WERI-Rb-1 (cell line): ENCODE results near the gene ZNF536.

ENCODE experiments used
- DNase-seq: peaks from one replicate; pipeline ENCODE4 v3.0.0-alpha.2; 2020
- H3K27ac ChIP-seq: fragments of 250-450 bp; sonication (Bioruptor Pico); 2 replicates; pipeline ENCODE4 v1.5.1; 2020; ENCODE audit warnings: mild to moderate bottlenecking, moderate library complexity
- H3K27me3 ChIP-seq: fragments of 250-450 bp; sonication (Bioruptor Pico); 2 replicates; pipeline ENCODE4 v1.5.1; 2021; ENCODE audit warnings: mild to moderate bottlenecking, low read depth, moderate library complexity; ENCODE audit not compliant: insufficient read depth, severe bottlenecking
- H3K36me3 ChIP-seq: fragments of 250-450 bp; sonication (Bioruptor Pico); 2 replicates; pipeline ENCODE4 v1.5.1; 2020; ENCODE audit warnings: mild to moderate bottlenecking, moderate library complexity
- H3K4me3 ChIP-seq: 2 replicates; pipeline ENCODE4 v1.5.1; 2011; ENCODE audit warnings: low read depth, mild to moderate bottlenecking, control low read depth, low read length
- H3K9me3 ChIP-seq: fragments of 250-450 bp; sonication (Bioruptor Pico); 2 replicates; pipeline ENCODE4 v1.5.1; 2021; ENCODE audit warnings: mild to moderate bottlenecking, moderate library complexity; ENCODE audit not compliant: severe bottlenecking
- CTCF ChIP-seq: IDR thresholded peaks from 2 replicates; pipeline ENCODE4 v1.5.1; 2011; ENCODE audit warnings: low read depth, mild to moderate bottlenecking, control low read depth, inconsistent platforms, low read length

ZNF536 gene

GRCh38 chr19:30547246-30547645, 175.1 kb downstream of the ZNF536 start:
- H3K9me3 ChIP-seq: no peaks in the 10 kb centered on the region
- TF ChIP-seq CTCF: no peak
- no peak overlapping the region for H3K4me3 ChIP-seq
- no peak overlapping the region for H3K27ac ChIP-seq
- DNase-seq: no peak
- H3K27me3 ChIP-seq: no peaks in the 10 kb centered on the region
- H3K36me3 ChIP-seq: no peaks in the 10 kb centered on the region

- Histone ChIP-seq H3K27me3 (no peaks in the 10 kb centered on the region), H3K4me3 (no peak overlapping the region), H3K9me3 (no peaks in the 10 kb centered on the region), H3K36me3 (no peaks in the 10 kb centered on the region), H3K27ac (no peak overlapping the region)
- TF ChIP-seq CTCF: no peak
- no peak for DNase-seq
Measured at GRCh38 chr19:30549151-30549550, 177.0 kb downstream of the ZNF536 start.

- Histone ChIP-seq H3K36me3 (no peaks in the 10 kb centered on the region), H3K27ac (peak overlapping the region; percentile 21; the same call in 1 of the 2 replicates), H3K4me3 (no peak overlapping the region), H3K27me3 (no peaks in the 10 kb centered on the region), H3K9me3 (no peaks in the 10 kb centered on the region)
- TF ChIP-seq CTCF: no peak
- DNase-seq: no peak
Measured at GRCh38 chr19:30551271-30551670, 179.1 kb downstream of the ZNF536 start.

- Histone ChIP-seq H3K9me3 (no peaks in the 10 kb centered on the region), H3K27me3 (no peaks in the 10 kb centered on the region), H3K27ac (peak overlapping the region; percentile 59), H3K4me3 (peak overlapping the region; percentile 15; the same call in 1 of the 2 replicates), H3K36me3 (no peaks in the 10 kb centered on the region)
- TF ChIP-seq CTCF: no peak
- DNase-seq: peak; percentile 69
Measured at GRCh38 chr19:30552593-30552992, 180.4 kb downstream of the ZNF536 start.

- TF ChIP-seq CTCF: no peak
- Histone ChIP-seq H3K27ac (no peak overlapping the region), H3K27me3 (no peaks in the 10 kb centered on the region), H3K4me3 (no peak overlapping the region), H3K9me3 (no peaks in the 10 kb centered on the region), H3K36me3 (no peaks in the 10 kb centered on the region)
- DNase-seq: no peak
Measured at GRCh38 chr19:30555075-30555790, 183.0 kb downstream of the ZNF536 start.

- Histone ChIP-seq H3K4me3 (no peak overlapping the region), H3K27ac (no peak overlapping the region)
Measured at GRCh38 chr19:30555791-30556110, 183.6 kb downstream of the ZNF536 start.

More at GRCh38 chr19:30555791-30556110, 183.6 kb downstream of the ZNF536 start:
- no peak for TF ChIP-seq CTCF
- DNase-seq: no peak
- no peaks in the 10 kb centered on the region for H3K36me3 ChIP-seq
- no peaks in the 10 kb centered on the region for H3K27me3 ChIP-seq
- H3K9me3 ChIP-seq: no peaks in the 10 kb centered on the region
